NCI-H146 treated with DMSO at 0.1 percent for 48 hours (cell line): ENCODE data around the gene USP30.
A peak's percentile ranks its signal among the peaks of the same experiment; 100 is the strongest.
"Not testable (repeated sequence)": the region's sequence is repeated elsewhere in the genome, so short reads cannot be mapped to it uniquely, and the experiment has no call there.

Source experiments
- DNase-seq: peaks from one replicate; lab custom pipeline; 2025; ENCODE audit not compliant: unreplicated experiment; lab: John Stamatoyannopoulos, UW

Gene USP30

DNA sequence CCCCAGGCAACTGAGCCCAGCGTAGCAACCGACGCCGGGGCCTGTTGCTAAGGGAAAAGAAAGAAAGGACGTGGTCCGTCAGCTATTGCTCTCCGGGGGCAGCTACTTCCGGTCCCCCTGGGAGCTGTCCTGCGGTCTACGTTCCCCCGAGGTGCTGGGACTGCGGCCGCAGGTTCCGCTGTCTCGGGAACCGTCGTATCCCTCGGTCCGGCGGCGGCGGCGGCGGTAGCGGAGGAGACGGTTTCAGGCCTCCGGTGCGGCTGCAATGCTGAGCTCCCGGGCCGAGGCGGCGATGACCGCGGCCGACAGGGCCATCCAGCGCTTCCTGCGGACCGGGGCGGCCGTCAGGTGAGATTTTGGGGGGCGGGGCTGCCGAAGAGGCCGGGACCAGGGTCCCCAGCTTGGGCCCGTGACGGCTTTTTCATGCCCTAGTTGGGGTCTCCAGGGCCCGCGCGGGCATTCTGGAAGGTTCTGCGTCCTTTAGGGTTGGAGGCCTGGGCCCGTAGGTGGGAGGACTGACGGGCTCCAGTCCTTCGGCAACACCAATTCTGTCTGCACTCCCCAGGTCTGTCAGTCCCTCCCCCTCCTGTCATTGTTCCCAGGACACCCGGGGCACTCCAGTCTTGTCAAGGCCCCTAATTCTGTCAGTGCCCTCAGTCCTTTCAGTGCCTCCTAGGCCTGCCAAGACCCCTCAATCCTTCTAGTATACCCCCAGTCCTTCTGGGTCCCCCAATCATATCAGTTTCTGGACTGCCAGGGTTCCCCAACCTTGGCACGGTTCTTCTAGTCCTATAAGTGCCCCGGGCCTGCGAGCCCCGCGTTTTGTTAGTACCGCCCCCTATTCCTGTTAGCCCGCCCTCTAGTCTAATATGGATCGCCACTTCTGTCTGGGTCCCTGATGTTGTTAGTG lies at the start of gene USP30:
Gene USP30 (plus strand): TSS at position 163 of the 910 bp plus-strand sequence. CDS start 103 bp downstream, at position 266.
- no peak for DNase-seq

DNA sequence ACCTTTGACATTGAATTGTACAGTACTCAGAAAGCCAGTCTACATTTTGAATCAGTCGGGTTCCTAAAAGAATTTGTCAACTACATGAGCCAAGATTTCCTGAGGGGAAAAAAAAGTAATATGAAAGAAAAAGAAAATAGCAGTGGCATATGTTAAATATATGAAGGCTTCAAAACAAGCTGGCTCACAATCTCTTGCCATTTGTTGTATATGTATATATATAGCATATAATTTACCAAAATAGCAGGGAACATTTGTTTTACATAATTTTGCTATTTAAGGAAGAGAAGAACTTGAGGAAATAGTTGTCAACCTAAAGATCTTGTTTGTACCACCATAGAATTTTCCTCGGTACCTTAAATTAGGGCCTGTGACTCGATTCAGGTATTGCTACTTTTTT lies 48.4 kb upstream of the USP30 start:
- no peak for DNase-seq

DNA sequence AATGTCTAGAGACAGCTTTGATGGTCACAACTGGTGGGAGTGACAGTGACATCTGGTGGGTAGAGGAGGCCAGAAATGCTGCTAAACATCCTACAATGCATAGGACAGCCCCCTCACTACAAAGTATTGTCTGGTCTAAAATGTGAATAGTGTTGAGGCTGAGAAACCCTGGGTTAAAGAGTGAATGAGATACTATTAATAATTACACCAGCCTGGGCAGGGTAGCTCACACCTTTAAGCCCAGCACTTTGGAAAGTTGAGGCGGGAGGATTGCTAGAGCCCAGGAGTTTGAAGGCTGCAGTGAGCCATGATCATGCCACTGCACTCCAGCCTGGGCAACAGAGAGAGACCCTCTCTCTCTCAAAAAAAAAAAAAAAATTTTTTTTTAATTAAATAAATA lies 42.6 kb upstream of the USP30 start:
- no peak for DNase-seq

GRCh38 chr12:109010259-109010658 lies 42.1 kb upstream of the USP30 start:
- no peak for DNase-seq

DNA sequence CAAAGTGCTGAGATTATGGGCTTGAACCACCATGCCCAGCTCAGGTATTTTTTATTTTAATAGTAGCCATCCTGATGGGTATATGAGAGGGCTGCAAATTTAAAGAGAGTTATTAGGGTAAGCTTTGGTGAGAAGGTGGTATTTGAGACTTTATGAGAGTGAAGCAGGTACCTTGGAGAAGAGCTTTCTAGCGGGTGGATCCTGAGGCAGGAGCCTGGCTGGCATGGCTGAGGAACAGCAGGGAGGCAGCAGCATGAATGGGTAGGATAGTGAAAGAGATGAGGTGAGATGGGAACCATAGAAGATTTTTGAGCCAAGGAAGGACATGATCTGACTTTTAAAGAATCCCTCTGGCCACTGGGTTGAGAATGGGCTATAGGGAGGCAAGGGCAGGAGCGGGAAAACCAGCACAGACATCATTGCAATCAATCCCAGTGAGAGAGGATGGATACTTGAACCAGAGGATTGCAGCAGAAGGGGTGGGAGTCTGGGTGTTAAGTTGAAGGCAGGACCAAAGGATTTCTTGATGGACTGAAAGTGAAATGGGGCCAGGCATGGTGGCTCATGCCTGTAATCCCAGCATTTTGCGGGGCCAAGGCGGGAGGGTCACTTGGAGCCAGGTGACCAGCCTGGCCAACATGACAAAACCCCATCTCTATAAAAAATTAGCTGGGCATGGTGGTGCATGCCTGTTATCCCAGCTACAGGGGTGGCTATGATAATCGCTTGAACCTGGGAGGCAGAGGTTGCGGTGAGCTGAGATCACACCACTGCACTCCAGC lies 37.2 kb upstream of the USP30 start:
- no peak for DNase-seq

GRCh38 chr12:109016016-109016415 lies 36.4 kb upstream of the USP30 start:
- DNase-seq: no peak

- no peak for DNase-seq
These were observed 35.4 kb upstream of the USP30 start for GRCh38 chr12:109016978-109017377.

DNA sequence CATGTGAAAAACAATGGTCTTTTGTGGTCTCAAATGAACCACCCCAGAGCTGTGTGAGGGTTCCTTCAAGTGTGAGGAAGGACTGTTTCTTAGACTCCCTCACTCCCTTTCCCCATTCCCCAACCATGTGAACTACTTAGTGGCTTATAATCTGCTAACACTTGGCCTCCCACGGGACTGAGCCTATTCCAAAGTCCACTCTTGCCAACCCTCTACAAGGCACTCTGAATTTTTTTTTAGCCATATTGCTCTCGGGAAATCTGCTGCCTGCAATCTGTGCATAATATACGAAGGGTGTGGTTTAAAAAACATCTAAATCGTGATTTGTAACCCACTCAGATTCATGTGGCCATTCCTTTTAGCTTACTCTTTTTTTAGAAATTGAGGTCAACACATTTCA lies 34.1 kb upstream of the USP30 start:
- no peak for DNase-seq

GRCh38 chr12:109020146-109020795 lies 32.1 kb upstream of the USP30 start:
- peak; percentile 38 for DNase-seq

GRCh38 chr12:109020796-109021380 lies 31.5 kb upstream of the USP30 start, which contains the start of gene SVOP:
TSS of gene SVOP (minus strand) at chr12:109021068. CDS start at chr12:109020868, 200 bp downstream.
- peak; percentile 73 for DNase-seq

DNA sequence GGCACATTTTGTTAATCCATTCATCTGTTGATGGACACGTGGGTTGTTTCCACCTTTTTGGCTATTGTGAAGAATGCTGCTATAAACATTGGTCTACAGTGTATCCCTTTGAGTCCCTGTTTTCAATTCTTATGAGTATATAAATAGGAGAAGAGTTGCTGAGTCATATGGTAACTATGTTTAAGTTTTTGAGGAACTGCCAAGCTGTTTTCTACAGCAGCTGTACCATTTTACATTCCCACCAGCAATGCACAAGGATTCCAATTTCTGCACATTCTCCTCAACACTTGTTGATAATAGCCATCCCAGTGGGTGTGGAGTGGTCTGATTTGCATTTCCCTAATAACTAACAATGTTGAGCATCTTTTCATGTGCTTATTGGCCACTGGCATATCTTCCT lies 24.6 kb upstream of the USP30 start:
- no peak for DNase-seq

DNA sequence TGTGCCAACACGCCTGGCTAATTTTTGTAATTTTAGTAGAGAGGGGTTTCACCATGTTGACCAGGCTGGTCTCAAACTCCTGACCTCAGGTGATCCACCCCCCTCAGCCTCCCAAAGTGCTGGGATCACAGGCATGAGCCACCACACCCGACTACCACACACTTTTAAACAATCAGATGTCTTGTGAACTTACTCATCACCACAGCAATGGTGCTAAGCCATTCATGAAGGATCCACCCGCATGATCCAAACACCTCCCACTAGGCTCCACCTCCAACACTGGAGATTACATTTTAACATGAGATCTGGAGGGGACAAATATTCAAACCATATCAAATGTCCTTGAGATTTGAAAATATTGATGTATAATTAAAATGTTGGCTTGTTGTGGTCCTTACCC lies 23.8 kb upstream of the USP30 start:
- not testable (repeated sequence) for DNase-seq

DNA sequence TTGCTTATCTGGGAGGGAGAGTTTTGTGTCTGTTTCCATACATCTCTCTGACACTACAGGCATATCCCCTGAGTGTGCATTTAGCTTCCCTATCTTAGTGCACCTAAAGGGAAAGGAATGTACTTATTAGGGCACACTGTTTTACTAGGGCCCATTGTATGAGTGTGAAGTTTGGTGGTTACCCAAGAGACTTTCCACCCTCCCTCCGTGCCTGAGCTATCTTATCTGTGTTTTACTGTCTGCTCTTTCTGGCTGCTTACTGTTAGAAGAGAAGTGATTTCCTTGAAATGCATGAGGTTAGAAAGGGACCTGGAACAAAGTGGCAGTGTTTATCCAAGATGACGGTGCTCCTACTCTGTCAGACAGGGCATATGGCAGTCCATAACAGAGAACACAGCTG lies 23.0 kb upstream of the USP30 start:
- DNase-seq: no peak

DNA sequence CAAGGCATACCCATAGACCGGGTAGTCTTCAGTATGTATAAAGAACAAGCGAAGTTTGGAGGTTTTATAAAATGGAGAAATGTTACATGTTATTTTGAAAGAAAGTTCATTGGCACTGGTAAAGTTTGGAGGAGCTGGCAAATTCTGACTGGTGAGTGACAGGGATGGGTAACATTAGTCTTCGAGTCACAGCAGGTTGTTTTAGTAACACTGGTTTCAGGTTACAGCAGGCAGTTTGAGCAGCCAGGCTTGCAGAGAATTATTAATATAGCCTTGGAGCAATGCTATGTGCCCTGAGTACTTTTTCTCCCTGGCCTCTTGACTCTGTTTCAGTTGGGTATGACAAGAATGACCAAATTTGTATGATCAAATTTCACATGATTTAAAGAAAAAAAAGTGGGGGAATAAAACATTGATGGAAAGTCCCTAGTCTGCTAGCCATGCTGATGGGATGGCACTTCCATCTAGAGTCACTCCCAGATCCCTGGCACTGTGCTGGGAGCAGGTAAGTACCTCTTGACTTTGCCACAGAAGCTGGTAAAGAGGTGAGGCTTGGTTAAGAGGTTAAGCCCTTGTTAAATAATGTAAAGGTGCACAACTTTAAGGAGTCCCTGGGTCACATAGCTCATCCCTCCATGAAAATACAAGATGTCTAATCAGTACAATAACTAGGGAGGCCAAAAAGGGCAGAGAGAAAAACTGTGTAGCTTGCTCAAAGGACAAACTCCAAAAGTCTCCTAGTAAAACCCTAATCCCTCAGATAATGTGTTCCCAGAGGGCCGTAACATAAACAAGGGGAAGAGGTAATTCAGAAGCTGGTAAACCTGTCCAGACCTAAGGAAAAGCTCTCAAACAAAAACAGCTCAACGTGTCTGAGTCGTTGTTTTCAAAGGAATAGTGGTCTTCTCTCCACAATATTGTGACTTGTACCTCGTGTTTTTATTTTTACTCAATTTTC lies 18.9 kb upstream of the USP30 start:
- peak; percentile 17 for DNase-seq

GRCh38 chr12:109036975-109037374 lies 15.4 kb upstream of the USP30 start:
- no peak for DNase-seq

DNA sequence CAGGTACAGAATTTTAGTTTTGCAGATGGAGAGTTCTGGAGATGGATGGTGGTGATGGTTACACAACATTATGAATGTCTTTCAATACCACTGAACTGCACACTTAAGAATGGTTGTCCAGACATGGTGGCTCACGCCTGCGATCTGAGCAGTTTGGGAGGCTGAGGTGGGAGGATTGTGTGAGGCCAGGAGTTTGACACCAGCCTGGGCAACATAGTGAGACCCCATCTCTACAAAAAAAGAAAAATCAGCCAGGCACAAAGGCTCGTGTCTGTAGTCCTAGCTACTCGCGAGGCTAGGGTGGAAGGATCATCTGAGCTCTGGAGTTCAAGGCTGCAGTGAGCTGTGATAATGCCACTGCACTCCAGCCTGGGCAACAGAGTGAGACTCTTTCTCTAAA lies 8.1 kb upstream of the USP30 start:
- no peak for DNase-seq

DNA sequence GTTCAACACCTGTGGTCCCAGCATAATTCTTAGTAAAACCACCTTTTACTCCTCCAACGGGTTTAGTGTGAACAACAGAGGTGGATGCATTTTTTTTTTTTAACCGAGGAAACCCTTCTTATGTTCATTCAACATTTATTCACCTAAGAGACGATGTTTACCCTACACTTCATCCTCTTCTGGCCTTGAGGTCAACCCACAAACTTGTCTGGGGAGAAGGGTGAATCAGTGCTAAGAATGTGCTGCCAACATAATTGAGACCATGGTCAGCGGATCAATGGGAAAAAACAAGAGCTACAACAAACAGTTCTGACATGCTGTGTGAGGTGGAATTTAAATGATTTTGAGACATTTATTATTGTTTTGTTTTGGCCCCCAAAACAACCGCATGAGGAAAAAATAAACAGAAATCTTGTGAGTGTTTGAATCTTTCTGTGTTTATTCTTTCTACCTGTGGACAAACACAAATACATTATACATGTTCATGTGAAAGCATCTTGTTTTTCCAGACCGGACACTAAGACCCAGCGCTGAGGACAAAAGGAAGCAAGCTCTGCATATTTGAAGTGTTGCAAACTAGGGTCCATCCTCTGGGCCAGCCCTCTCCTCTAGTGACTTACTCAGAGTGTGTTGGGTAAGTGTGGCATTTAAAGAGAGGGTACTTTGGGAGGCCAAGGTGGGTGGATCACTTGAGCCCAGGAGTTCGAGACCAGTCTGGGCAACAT lies 5.1 kb upstream of the USP30 start:
- DNase-seq: no peak

GRCh38 chr12:109048706-109049105 lies 3.7 kb upstream of the USP30 start:
- not testable (repeated sequence) for DNase-seq

DNA sequence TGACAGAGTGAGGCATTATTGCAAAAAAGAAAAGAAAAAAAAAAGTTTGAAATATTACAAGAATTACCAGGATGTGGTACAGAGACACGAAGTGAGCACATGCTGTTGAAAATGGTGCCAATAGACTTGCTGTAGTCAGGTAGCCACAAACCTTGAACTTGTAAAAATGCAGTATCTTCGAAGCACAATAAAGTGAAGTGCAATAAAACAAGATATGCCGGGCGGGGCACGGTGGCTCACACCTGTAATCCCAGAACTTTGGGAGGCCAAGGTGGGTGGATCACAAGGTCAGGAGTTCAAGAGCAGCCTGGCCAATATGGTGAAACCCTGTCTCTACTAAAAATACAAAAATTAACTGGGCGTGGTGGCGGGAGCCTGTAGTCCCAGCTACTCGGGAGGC lies 2.6 kb upstream of the USP30 start:
- DNase-seq: not testable (repeated sequence)
